HTR-8/SVneo (cell line): ENCODE results near the gene SYCP1.
"Not testable (repeated sequence)": the region's sequence is repeated elsewhere in the genome, so short reads cannot be mapped to it uniquely, and the experiment has no call there.

Source experiments
- DNase-seq: peaks from one replicate; pipeline ENCODE4 v3.0.0; 2011; ENCODE audit warnings: low spot score, mixed read lengths; ENCODE audit not compliant: insufficient read length
- FAIRE-seq: peaks from 2 replicates; lab custom pipeline; 2011; peaks lifted over from hg19 to GRCh38; lab: Jason Lieb, UNC

SYCP1 gene

GRCh38 chr1:114854693-114855320, at the start of gene SYCP1:
TSS of gene SYCP1 (plus strand) at chr1:114854863. CDS start at chr1:114855465, 602 bp downstream.
- FAIRE-seq (no peak), DNase-seq (no peak)

GRCh38 chr1:114819869-114820268, 34.8 kb upstream of the SYCP1 start:
- no peak for DNase-seq
- FAIRE-seq, result no peak

- no peak for FAIRE-seq
- no peak for DNase-seq
Observed at GRCh38 chr1:114820392-114820791, 34.3 kb upstream of the SYCP1 start.

GRCh38 chr1:114821978-114822377, 32.7 kb upstream of the SYCP1 start:
- no peak for DNase-seq
- FAIRE-seq, result no peak

- no peak for DNase-seq
Observed at GRCh38 chr1:114828251-114828650, 26.4 kb upstream of the SYCP1 start.

GRCh38 chr1:114830075-114830474, 24.6 kb upstream of the SYCP1 start:
- DNase-seq, result not testable (repeated sequence)

More at GRCh38 chr1:114828251-114828650, 26.4 kb upstream of the SYCP1 start:
- FAIRE-seq, result no peak

GRCh38 chr1:114831276-114831994, 23.2 kb upstream of the SYCP1 start:
- no peak for FAIRE-seq

More at GRCh38 chr1:114830075-114830474, 24.6 kb upstream of the SYCP1 start:
- not testable (repeated sequence) for FAIRE-seq

GRCh38 chr1:114832057-114832456, 22.6 kb upstream of the SYCP1 start:
- FAIRE-seq, result no peak
- DNase-seq, result no peak

More at GRCh38 chr1:114831276-114831994, 23.2 kb upstream of the SYCP1 start:
- DNase-seq, result no peak

GRCh38 chr1:114833421-114833820, 21.2 kb upstream of the SYCP1 start:
- FAIRE-seq (no peak), DNase-seq (no peak)

- DNase-seq (no peak), FAIRE-seq (no peak)
Observed at GRCh38 chr1:114844270-114844669, 10.4 kb upstream of the SYCP1 start.

GRCh38 chr1:114853584-114853983, 1.1 kb upstream of the SYCP1 start:
- FAIRE-seq, result no peak

GRCh38 chr1:114861384-114861783, 6.7 kb downstream of the SYCP1 start:
- no peak for DNase-seq
- no peak for FAIRE-seq

More at GRCh38 chr1:114853584-114853983, 1.1 kb upstream of the SYCP1 start:
- DNase-seq, result no peak

GRCh38 chr1:114892194-114892918, 37.7 kb downstream of the SYCP1 start:
- no peak for FAIRE-seq

GRCh38 chr1:114896795-114897194, 42.1 kb downstream of the SYCP1 start:
- FAIRE-seq (no peak), DNase-seq (no peak)

More at GRCh38 chr1:114892194-114892918, 37.7 kb downstream of the SYCP1 start:
- DNase-seq, result no peak

- FAIRE-seq, result no peak
Observed at GRCh38 chr1:114901814-114902213, 47.2 kb downstream of the SYCP1 start.

GRCh38 chr1:114902343-114902742, 47.7 kb downstream of the SYCP1 start:
- DNase-seq, result no peak
- FAIRE-seq, result no peak

More at GRCh38 chr1:114901814-114902213, 47.2 kb downstream of the SYCP1 start:
- DNase-seq, result no peak

GRCh38 chr1:114903480-114903879, 48.8 kb downstream of the SYCP1 start:
- no peak for FAIRE-seq
- no peak for DNase-seq

- not testable (repeated sequence) for DNase-seq, FAIRE-seq
Observed at GRCh38 chr1:114915720-114916119, 61.1 kb downstream of the SYCP1 start.

GRCh38 chr1:114926607-114927006, 71.9 kb downstream of the SYCP1 start:
- FAIRE-seq, result no peak
- DNase-seq, result no peak

GRCh38 chr1:114927401-114927800, 72.7 kb downstream of the SYCP1 start:
- DNase-seq (no peak), FAIRE-seq (no peak)

- FAIRE-seq (no peak), DNase-seq (peak; percentile 2)
Observed at GRCh38 chr1:114956570-114956969, 101.9 kb downstream of the SYCP1 start.
